Subcutaneous abdominal adipose tissue (tissue), 5 donors: ENCODE data around the gene PRDM16.

Source experiments
- H3K27ac ChIP-seq: one replicate; pipeline ENCODE4 v1.7.0; 2013; ENCODE audit warnings: low read depth, mild to moderate bottlenecking, inconsistent platforms, low read length, moderate library complexity
- H3K27me3 ChIP-seq, 5 donors: one replicate each; pipeline ENCODE4 v1.7.0; 2013; ENCODE audit warnings: low read length in 5 of 5, inconsistent platforms in 1 of 5; ENCODE audit not compliant: control insufficient read depth in 5 of 5, insufficient read depth in 4 of 5
- H3K36me3 ChIP-seq, 5 donors: one replicate each; pipeline ENCODE4 v1.7.0; 2013; ENCODE audit warnings: low read length in 5 of 5; ENCODE audit not compliant: control insufficient read depth in 5 of 5, insufficient read depth in 5 of 5
- H3K4me1 ChIP-seq, 5 donors: one replicate each; pipeline ENCODE4 v1.7.0; 2013; ENCODE audit warnings: low read length in 5 of 5, mild to moderate bottlenecking in 3 of 5, moderate library complexity in 1 of 5; ENCODE audit not compliant: control insufficient read depth in 5 of 5, insufficient read depth in 5 of 5
- H3K4me3 ChIP-seq, 5 donors: one replicate each; pipeline ENCODE4 v1.7.0; 2013; ENCODE audit warnings: low read length in 5 of 5, low read depth in 1 of 5
- H3K9ac ChIP-seq, 5 donors: one replicate each; pipeline ENCODE4 v1.7.0; 2013; ENCODE audit warnings: low read length in 5 of 5, mild to moderate bottlenecking in 4 of 5, moderate library complexity in 3 of 5
- H3K9me3 ChIP-seq, 5 donors: one replicate each; pipeline ENCODE4 v1.7.0; 2013; ENCODE audit warnings: low read length in 5 of 5; ENCODE audit not compliant: control insufficient read depth in 5 of 5
- donor health status: healthy.
- donor health status: healthy.
- donor health status: healthy.
- donor health status: healthy.
- donor health status: healthy.

PRDM16 gene

GRCh38 chr1:3337798-3338724, 269.1 kb downstream of the PRDM16 start:
- Histone ChIP-seq H3K9ac (no peak overlapping the region), H3K4me3 (no peak overlapping the region), H3K27ac (no peak overlapping the region)

GRCh38 chr1:3338725-3339070, 269.7 kb downstream of the PRDM16 start:
- Histone ChIP-seq H3K4me3 (no peak overlapping the region), H3K9me3 (peaks cover 5 to 17% (median 9%) of the 10 kb centered on the region in 5 donors), H3K27me3 (peaks cover 5 to 43% (median 33%) of the 10 kb centered on the region in 5 donors), H3K4me1 (peaks cover 0 to 4% (median 0%) of the 10 kb centered on the region in 5 donors), H3K9ac (no peak overlapping the region), H3K36me3 (no peaks in the 10 kb centered on the region), H3K27ac (no peak overlapping the region)

More at GRCh38 chr1:3337798-3338724, 269.1 kb downstream of the PRDM16 start:
- Histone ChIP-seq H3K36me3 (no peaks in the 10 kb centered on the region), H3K27me3 (peaks cover 5 to 47% (median 33%) of the 10 kb centered on the region in 5 donors), H3K4me1 (peaks cover 0 to 4% (median 0%) of the 10 kb centered on the region in 5 donors), H3K9me3 (peaks cover 3 to 16% (median 9%) of the 10 kb centered on the region in 5 donors)

GRCh38 chr1:3339856-3340255, 270.9 kb downstream of the PRDM16 start:
- H3K27ac ChIP-seq, result no peak overlapping the region
- H3K27me3 ChIP-seq, result peaks cover 5 to 34% (median 30%) of the 10 kb centered on the region in 5 donors
- no peak overlapping the region for H3K4me3 ChIP-seq
- no peak overlapping the region for H3K9ac ChIP-seq
- peaks cover 12 to 28% (median 21%) of the 10 kb centered on the region in 5 donors for H3K9me3 ChIP-seq
- H3K4me1 ChIP-seq, result peaks cover 0 to 4% (median 0%) of the 10 kb centered on the region in 5 donors
- H3K36me3 ChIP-seq, result no peaks in the 10 kb centered on the region

- Histone ChIP-seq H3K9ac (no peak overlapping the region), H3K27ac (no peak overlapping the region)
Observed at GRCh38 chr1:3340548-3341235, 271.7 kb downstream of the PRDM16 start.

GRCh38 chr1:3341236-3341994, 272.4 kb downstream of the PRDM16 start:
- Histone ChIP-seq H3K36me3 (no peaks in the 10 kb centered on the region), H3K27ac (no peak overlapping the region), H3K9me3 (peaks cover 12 to 35% (median 25%) of the 10 kb centered on the region in 5 donors), H3K4me1 (peaks cover 0 to 4% (median 0%) of the 10 kb centered on the region in 5 donors), H3K9ac (no peak overlapping the region), H3K27me3 (peaks cover 5 to 28% (median 24%) of the 10 kb centered on the region in 5 donors), H3K4me3 (no peak overlapping the region)

More at GRCh38 chr1:3340548-3341235, 271.7 kb downstream of the PRDM16 start:
- Histone ChIP-seq H3K27me3 (peaks cover 5 to 27% (median 26%) of the 10 kb centered on the region in 5 donors), H3K36me3 (no peaks in the 10 kb centered on the region), H3K4me3 (no peak overlapping the region), H3K4me1 (peaks cover 0 to 4% (median 0%) of the 10 kb centered on the region in 5 donors), H3K9me3 (peaks cover 12 to 35% (median 26%) of the 10 kb centered on the region in 5 donors)

GRCh38 chr1:3342960-3343359, 274.0 kb downstream of the PRDM16 start:
- H3K27me3 ChIP-seq, result peaks cover 5 to 41% (median 30%) of the 10 kb centered on the region in 5 donors
- no peaks in the 10 kb centered on the region for H3K4me1 ChIP-seq
- H3K27ac ChIP-seq, result no peak overlapping the region
- peaks cover 12 to 32% (median 25%) of the 10 kb centered on the region in 5 donors for H3K9me3 ChIP-seq
- no peak overlapping the region for H3K4me3 ChIP-seq
- no peaks in the 10 kb centered on the region for H3K36me3 ChIP-seq
- no peak overlapping the region for H3K9ac ChIP-seq

GRCh38 chr1:3344395-3344794, 275.4 kb downstream of the PRDM16 start:
- H3K9me3 ChIP-seq, result peaks cover 12 to 32% (median 25%) of the 10 kb centered on the region in 5 donors
- no peaks in the 10 kb centered on the region for H3K36me3 ChIP-seq
- H3K4me3 ChIP-seq, result no peak overlapping the region
- no peak overlapping the region for H3K27ac ChIP-seq
- peaks cover 5 to 42% (median 37%) of the 10 kb centered on the region in 5 donors for H3K27me3 ChIP-seq
- H3K4me1 ChIP-seq, result no peaks in the 10 kb centered on the region
- no peak overlapping the region for H3K9ac ChIP-seq

- H3K9ac ChIP-seq, result no peak overlapping the region
- peaks cover 8 to 35% (median 29%) of the 10 kb centered on the region in 5 donors for H3K27me3 ChIP-seq
- H3K9me3 ChIP-seq, result peaks cover 12 to 32% (median 25%) of the 10 kb centered on the region in 5 donors
- H3K27ac ChIP-seq, result no peak overlapping the region
- H3K36me3 ChIP-seq, result no peaks in the 10 kb centered on the region
- H3K4me1 ChIP-seq, result peaks cover 0 to 9% (median 8%) of the 10 kb centered on the region in 5 donors
- no peak overlapping the region for H3K4me3 ChIP-seq
Observed at GRCh38 chr1:3345792-3346191, 276.8 kb downstream of the PRDM16 start.

- Histone ChIP-seq H3K27ac (no peak overlapping the region), H3K9me3 (peaks cover 12 to 32% (median 25%) of the 10 kb centered on the region in 5 donors), H3K9ac (no peak overlapping the region), H3K27me3 (peaks cover 8 to 36% (median 25%) of the 10 kb centered on the region in 5 donors), H3K4me1 (peaks cover 0 to 14% (median 12%) of the 10 kb centered on the region in 5 donors), H3K4me3 (no peak overlapping the region), H3K36me3 (no peaks in the 10 kb centered on the region)
Observed at GRCh38 chr1:3346478-3346877, 277.5 kb downstream of the PRDM16 start.
